HepG2 (cell line): ENCODE measurements around the gene ZNF584. TPM values are rescaled to one million over a fixed set of nuclear protein-coding genes. Genes with fewer than 3 reads are reported as not detected.

Experiments
- CCDC6 ChIP-seq: sonication (generic); formaldehyde crosslinking; IDR thresholded peaks from 2 replicates; pipeline ENCODE4 v1.8.1; 2022; ENCODE audit warnings: mild to moderate bottlenecking, missing genetic modification reagents, moderate library complexity
- GFI1 ChIP-seq: sonication (generic); formaldehyde crosslinking; IDR thresholded peaks from 2 replicates; pipeline ENCODE4 v1.5.0; 2020; ENCODE audit warnings: missing genetic modification reagents, mild to moderate bottlenecking, borderline replicate concordance
- JUNB ChIP-seq: sonication (generic); formaldehyde crosslinking; IDR thresholded peaks from 2 replicates; pipeline ENCODE4 v1.8.0; 2022; ENCODE audit warnings: missing genetic modification reagents, mild to moderate bottlenecking, borderline replicate concordance
- MEIS2 ChIP-seq: sonication (generic); formaldehyde crosslinking; IDR thresholded peaks from 2 replicates; pipeline ENCODE4 v1.9.0; 2021; ENCODE audit warnings: mild to moderate bottlenecking, missing genetic modification reagents
- MLXIP ChIP-seq: sonication (generic); formaldehyde crosslinking; IDR thresholded peaks from 2 replicates; pipeline ENCODE4 v1.9.0; 2021; ENCODE audit warnings: missing genetic modification reagents, borderline replicate concordance
- NCOA5 ChIP-seq: sonication (generic); formaldehyde crosslinking; IDR thresholded peaks from 2 replicates; pipeline ENCODE4 v1.4.0; 2020; ENCODE audit warnings: missing genetic modification reagents
- RNF2 ChIP-seq: fragments of 450-650 bp; conservative IDR thresholded peaks from 2 replicates; pipeline ENCODE4 v1.6.1; 2016; ENCODE audit warnings: low read depth
- SRSF4 ChIP-seq: fragments of 200-400 bp; formaldehyde crosslinking; IDR thresholded peaks from one replicate; pipeline ENCODE4 v1.6.1; 2018; ENCODE audit warnings: mild to moderate bottlenecking, low read depth, low read length, moderate library complexity; ENCODE audit not compliant: poor library complexity, severe bottlenecking
- YEATS4 ChIP-seq: sonication (generic); formaldehyde crosslinking; IDR thresholded peaks from 2 replicates; pipeline ENCODE4 v1.4.0; 2020; ENCODE audit warnings: missing genetic modification reagents, borderline replicate concordance
- ZNF556 ChIP-seq: sonication (generic); formaldehyde crosslinking; IDR thresholded peaks from 2 replicates; pipeline ENCODE4 v1.4.0; 2020; ENCODE audit warnings: mild to moderate bottlenecking, missing genetic modification reagents, borderline replicate concordance
- polyA plus RNA-seq, 8 experiments: library from polyadenylated mRNA; depleted of rRNA in 3 of 8; stranded (reverse) in 7 of 8; unstranded in 1 of 8; fragments of >200 nt; fragmentation: Illumina TruSeq in 4 of 8; extraction: Trizol in 4 of 8; gene quantifications; 2 replicates each; pipeline versions ENCODE4 v1.2.1 to v1.2.3, GENCODE V29; 2011 to 2016; ENCODE audit warnings: low read depth in 4 of 8, missing spikeins in 1 of 8, mixed read lengths in 1 of 8; ENCODE audit not compliant: insufficient read depth in 1 of 8
- total RNA-seq, 5 experiments: library from RNA; depleted of rRNA; stranded (reverse); fragments of >200 nt; fragmentation: Illumina TruSeq; extraction: Trizol; gene quantifications; 2 replicates each; pipeline ENCODE4 v1.2.3, GENCODE V29; 2016; ENCODE audit warnings: low read depth in 1 of 5
- TF ChIP-seq, protein P1 (sequence below): sonication (generic); formaldehyde crosslinking; IDR thresholded peaks from 2 replicates; pipeline ENCODE4 v1.5.0; 2020; ENCODE audit warnings: mild to moderate bottlenecking, missing genetic modification reagents, borderline replicate concordance
- TF ChIP-seq, protein P2 (sequence below): IDR thresholded peaks from 2 replicates; pipeline ENCODE4 v1.6.1; 2018; ENCODE audit warnings: missing genetic modification reagents
- TF ChIP-seq, protein P3 (sequence below): sonication (generic); formaldehyde crosslinking; IDR thresholded peaks from 2 replicates; pipeline ENCODE4 v1.5.0; 2020; ENCODE audit warnings: mild to moderate bottlenecking, missing genetic modification reagents, borderline replicate concordance

The ZNF584 gene
- total and polyA plus RNA-seq, 2 of the 13 experiments (the other 11 are each of a cell fraction or from before 2014, with no cell fraction given), result 2.4 to 7.0 TPM

DNA sequence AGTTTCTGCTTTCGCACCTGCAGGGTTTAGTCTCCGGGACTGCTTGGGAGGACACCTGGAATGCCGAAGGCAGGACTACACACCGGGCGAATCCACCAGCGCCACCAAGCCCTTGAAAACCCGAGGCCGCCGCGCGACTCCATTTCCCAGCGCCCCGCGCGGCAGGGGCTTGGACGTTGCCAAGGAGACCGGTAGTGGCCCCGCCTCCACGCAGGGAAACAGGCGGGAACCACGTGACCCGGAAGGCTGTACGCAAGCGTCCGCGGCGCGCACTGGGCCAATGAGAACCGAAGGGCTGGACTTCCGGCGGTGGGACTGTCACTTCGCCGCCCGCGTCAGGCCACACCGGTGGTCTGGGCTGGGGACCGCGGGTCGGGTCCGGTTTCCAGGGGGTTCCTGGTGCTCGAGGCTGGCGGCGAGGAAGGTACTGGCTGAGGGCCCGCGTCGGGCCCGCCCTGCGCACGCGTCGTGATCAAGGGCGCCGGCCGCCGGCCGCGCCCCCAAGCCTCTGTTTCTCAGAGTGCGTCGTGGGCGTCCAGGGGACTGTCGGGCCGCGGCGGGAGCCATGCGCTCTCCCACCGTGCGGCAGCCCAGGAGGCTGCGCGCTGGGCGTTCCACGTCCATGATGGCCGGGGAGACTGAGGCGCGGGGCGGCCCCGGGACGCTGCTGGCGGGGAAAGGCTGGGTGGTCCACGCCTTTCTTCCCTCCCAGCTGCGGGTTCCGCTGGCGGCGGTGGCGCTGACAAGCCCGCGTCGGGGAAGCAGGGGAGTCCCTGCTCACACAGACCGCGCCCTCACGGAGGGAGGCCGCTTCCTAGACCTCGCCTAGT, 58.5 kb downstream of the ZNF584 start, which contains the start of gene ZNF324 (continued):
- TF ChIP-seq, protein P1, sequence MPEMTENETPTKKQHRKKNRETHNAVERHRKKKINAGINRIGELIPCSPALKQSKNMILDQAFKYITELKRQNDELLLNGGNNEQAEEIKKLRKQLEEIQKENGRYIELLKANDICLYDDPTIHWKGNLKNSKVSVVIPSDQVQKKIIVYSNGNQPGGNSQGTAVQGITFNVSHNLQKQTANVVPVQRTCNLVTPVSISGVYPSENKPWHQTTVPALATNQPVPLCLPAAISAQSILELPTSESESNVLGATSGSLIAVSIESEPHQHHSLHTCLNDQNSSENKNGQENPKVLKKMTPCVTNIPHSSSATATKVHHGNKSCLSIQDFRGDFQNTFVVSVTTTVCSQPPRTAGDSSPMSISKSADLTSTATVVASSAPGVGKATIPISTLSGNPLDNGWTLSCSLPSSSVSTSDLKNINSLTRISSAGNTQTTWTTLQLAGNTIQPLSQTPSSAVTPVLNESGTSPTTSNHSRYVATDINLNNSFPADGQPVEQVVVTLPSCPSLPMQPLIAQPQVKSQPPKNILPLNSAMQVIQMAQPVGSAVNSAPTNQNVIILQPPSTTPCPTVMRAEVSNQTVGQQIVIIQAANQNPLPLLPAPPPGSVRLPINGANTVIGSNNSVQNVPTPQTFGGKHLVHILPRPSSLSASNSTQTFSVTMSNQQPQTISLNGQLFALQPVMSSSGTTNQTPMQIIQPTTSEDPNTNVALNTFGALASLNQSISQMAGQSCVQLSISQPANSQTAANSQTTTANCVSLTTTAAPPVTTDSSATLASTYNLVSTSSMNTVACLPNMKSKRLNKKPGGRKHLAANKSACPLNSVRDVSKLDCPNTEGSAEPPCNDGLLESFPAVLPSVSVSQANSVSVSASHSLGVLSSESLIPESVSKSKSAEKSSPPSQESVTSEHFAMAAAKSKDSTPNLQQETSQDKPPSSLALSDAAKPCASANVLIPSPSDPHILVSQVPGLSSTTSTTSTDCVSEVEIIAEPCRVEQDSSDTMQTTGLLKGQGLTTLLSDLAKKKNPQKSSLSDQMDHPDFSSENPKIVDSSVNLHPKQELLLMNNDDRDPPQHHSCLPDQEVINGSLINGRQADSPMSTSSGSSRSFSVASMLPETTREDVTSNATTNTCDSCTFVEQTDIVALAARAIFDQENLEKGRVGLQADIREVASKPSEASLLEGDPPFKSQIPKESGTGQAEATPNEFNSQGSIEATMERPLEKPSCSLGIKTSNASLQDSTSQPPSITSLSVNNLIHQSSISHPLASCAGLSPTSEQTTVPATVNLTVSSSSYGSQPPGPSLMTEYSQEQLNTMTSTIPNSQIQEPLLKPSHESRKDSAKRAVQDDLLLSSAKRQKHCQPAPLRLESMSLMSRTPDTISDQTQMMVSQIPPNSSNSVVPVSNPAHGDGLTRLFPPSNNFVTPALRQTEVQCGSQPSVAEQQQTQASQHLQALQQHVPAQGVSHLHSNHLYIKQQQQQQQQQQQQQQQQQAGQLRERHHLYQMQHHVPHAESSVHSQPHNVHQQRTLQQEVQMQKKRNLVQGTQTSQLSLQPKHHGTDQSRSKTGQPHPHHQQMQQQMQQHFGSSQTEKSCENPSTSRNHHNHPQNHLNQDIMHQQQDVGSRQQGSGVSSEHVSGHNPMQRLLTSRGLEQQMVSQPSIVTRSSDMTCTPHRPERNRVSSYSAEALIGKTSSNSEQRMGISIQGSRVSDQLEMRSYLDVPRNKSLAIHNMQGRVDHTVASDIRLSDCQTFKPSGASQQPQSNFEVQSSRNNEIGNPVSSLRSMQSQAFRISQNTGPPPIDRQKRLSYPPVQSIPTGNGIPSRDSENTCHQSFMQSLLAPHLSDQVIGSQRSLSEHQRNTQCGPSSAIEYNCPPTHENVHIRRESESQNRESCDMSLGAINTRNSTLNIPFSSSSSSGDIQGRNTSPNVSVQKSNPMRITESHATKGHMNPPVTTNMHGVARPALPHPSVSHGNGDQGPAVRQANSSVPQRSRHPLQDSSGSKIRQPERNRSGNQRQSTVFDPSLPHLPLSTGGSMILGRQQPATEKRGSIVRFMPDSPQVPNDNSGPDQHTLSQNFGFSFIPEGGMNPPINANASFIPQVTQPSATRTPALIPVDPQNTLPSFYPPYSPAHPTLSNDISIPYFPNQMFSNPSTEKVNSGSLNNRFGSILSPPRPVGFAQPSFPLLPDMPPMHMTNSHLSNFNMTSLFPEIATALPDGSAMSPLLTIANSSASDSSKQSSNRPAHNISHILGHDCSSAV (CRISPR knock-in tag), result no peak
- TF ChIP-seq, protein P2, sequence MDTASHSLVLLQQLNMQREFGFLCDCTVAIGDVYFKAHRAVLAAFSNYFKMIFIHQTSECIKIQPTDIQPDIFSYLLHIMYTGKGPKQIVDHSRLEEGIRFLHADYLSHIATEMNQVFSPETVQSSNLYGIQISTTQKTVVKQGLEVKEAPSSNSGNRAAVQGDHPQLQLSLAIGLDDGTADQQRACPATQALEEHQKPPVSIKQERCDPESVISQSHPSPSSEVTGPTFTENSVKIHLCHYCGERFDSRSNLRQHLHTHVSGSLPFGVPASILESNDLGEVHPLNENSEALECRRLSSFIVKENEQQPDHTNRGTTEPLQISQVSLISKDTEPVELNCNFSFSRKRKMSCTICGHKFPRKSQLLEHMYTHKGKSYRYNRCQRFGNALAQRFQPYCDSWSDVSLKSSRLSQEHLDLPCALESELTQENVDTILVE (CRISPR knock-in tag), result peak; percentile 39; the same call in 1 of the 2 replicates
- peak; percentile 71 for TF ChIP-seq RNF2
- TF ChIP-seq CCDC6 (CRISPR knock-in tag), result no peak
- TF ChIP-seq MLXIP (CRISPR knock-in tag), result no peak
- TF ChIP-seq MEIS2 (CRISPR knock-in tag), result peak; percentile 23; the same call in 1 of the 2 replicates
- no peak for TF ChIP-seq NCOA5
- TF ChIP-seq GFI1 (CRISPR knock-in tag), result 0 out of 2 replicates have a peak, but pooled peaks have one; percentile 55
- peak; percentile 71 for TF ChIP-seq YEATS4 (CRISPR knock-in tag)
- TF ChIP-seq, protein P3, sequence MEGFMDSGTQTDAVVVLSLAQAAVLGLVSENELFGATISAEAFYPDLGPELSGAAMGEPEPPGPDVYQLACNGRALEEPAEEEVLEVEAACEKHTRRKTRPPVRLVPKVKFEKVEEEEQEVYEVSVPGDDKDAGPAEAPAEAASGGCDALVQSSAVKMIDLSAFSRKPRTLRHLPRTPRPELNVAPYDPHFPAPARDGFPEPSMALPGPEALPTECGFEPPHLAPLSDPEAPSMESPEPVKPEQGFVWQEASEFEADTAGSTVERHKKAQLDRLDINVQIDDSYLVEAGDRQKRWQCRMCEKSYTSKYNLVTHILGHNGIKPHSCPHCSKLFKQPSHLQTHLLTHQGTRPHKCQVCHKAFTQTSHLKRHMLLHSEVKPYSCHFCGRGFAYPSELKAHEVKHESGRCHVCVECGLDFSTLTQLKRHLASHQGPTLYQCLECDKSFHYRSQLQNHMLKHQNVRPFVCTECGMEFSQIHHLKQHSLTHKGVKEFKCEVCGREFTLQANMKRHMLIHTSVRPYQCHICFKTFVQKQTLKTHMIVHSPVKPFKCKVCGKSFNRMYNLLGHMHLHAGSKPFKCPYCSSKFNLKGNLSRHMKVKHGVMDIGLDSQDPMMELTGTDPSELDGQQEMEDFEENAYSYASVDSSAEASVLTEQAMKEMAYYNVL, result no peak
- TF ChIP-seq ZNF556 (CRISPR knock-in tag), result 0 out of 2 replicates have a peak, but pooled peaks have one; percentile 37
- no peak for TF ChIP-seq SRSF4
- no peak for TF ChIP-seq JUNB (CRISPR knock-in tag)
